Smooth muscle cell (in vitro differentiated cells): ENCODE measurements around the gene MYOCD. TPM values are rescaled to one million over a fixed set of nuclear protein-coding genes. Genes with fewer than 3 reads are reported as not detected.

Source experiments
- DNase-seq: peaks from one replicate; lab custom pipeline; 2025; ENCODE audit not compliant: unreplicated experiment; lab: John Stamatoyannopoulos, UW
- H2AFZ ChIP-seq: fragments of 200-600 bp; sonication (generic); 2 replicates; pipeline ENCODE4 v1.6.0; 2016; ENCODE audit warnings: antibody characterized with exemption, low read depth, mild to moderate bottlenecking
- H3F3A ChIP-seq: fragments of 200-600 bp; sonication (generic); 2 replicates; pipeline ENCODE4 v1.6.0; 2017; ENCODE audit warnings: antibody characterized with exemption, low read depth
- H3K27ac ChIP-seq: fragments of 200-600 bp; sonication (generic); 2 replicates; pipeline ENCODE4 v1.5.1; 2016; ENCODE audit warnings: low read depth, mild to moderate bottlenecking
- H3K27me3 ChIP-seq: fragments of 200-600 bp; sonication (generic); 2 replicates; pipeline ENCODE4 v1.6.1; 2016; ENCODE audit warnings: low read depth, mild to moderate bottlenecking
- H3K36me3 ChIP-seq: fragments of 200-600 bp; sonication (generic); 2 replicates; pipeline ENCODE4 v1.5.1; 2016; ENCODE audit warnings: low read depth
- H3K4me1 ChIP-seq: fragments of 200-600 bp; sonication (generic); 2 replicates; pipeline ENCODE4 v1.5.1; 2016; ENCODE audit warnings: low read depth
- H3K4me2 ChIP-seq: fragments of 200-600 bp; sonication (generic); 2 replicates; pipeline ENCODE4 v1.6.0; 2016; ENCODE audit warnings: mild to moderate bottlenecking
- H3K4me3 ChIP-seq: fragments of 200-600 bp; sonication (generic); 2 replicates; pipeline ENCODE4 v1.5.1; 2016; ENCODE audit warnings: mild to moderate bottlenecking
- H3K79me2 ChIP-seq: fragments of 200-600 bp; sonication (generic); 2 replicates; pipeline ENCODE4 v1.6.0; 2016; ENCODE audit warnings: low read depth, mild to moderate bottlenecking
- H3K9ac ChIP-seq: fragments of 200-600 bp; sonication (generic); 2 replicates; pipeline ENCODE4 v1.6.0; 2016; ENCODE audit warnings: low read depth
- H3K9me3 ChIP-seq: fragments of 200-600 bp; sonication (generic); replicated peaks from 2 replicates; pipeline ENCODE4 v1.5.1; 2016; ENCODE audit warnings: low read depth
- H4K20me1 ChIP-seq: fragments of 200-600 bp; sonication (generic); 2 replicates; pipeline ENCODE4 v1.6.0; 2016; ENCODE audit warnings: low read depth
- WGBS: methylation state at CpG from one replicate; pipeline ENCODE4 v1.1.7; 2016; ENCODE audit warnings: low lambda C conversion rate; 5-methylcytosine and 5-hydroxymethylcytosine counted together
- polyA plus RNA-seq: library from polyadenylated mRNA; unstranded; fragments of >200 nt; fragmentation: Nextera tagmentation; extraction: Ambion mirVana; gene quantifications from 2 replicates; pipeline ENCODE4 v1.2.1, GENCODE V29; 2016
- total RNA-seq: library from RNA; depleted of rRNA; stranded (reverse); fragments of >200 nt; gene quantifications from 2 replicates; pipeline ENCODE4 v1.2.3, GENCODE V29; 2014
- TF ChIP-seq, protein P1 (sequence below): fragments of 200-600 bp; sonication (generic); IDR thresholded peaks from 2 replicates; pipeline ENCODE4 v1.5.1; 2017; ENCODE audit warnings: borderline replicate concordance, mild to moderate bottlenecking, antibody characterized with exemption; ENCODE audit not compliant: insufficient read depth, poor library complexity, severe bottlenecking

Gene MYOCD
- total and polyA plus RNA-seq, 2 experiments from 2014 or later: 0.58 to 1.8 TPM

DNA sequence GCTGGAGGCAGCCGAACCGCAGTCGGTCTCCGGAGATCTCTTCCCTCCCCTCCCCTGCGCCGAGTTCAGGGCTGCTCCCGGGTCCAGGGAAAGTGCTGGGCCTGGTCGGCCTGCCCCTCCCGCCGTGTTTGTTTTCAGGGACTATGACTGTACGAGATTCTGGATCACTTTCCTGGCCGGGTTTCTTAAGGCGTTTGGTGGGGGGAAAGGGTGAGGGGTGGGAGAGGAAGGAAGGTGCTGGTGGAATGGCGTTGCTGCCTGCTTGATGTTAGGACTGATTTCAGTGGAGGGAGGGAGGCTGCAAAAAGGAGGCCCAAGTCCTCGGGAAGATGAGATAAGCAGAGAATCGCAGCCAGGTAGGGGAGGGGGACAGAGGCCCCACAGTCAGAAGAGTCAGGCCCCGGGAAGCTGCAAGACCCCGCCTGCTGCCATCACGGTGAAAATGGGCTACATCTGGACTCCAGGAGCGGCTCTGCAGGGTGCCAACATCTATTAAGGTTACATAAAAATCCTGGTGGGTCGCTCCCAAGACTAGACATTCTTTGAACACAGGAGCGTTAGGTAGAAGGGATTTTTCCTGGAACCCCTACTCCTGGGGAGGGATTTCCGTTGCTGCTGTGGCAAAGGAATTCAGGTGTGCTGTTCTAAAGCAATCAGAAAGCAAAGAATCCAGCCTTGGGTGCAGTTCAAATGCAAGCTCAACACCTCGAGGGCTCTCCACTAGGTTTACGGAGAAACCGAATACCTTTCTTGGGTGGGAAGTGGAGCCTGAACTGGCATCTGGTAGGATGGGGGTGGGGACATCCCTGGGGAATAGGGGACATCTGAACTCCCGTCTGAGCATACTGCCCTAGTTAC is 124.8 kb downstream of the MYOCD start:
- Histone ChIP-seq H3K79me2 (no peaks in the 10 kb centered on the region), H3K27ac (no peak overlapping the region), H3K4me3 (peak overlapping the region; percentile 77), H3F3A (no peaks in the 10 kb centered on the region), H4K20me1 (no peaks in the 10 kb centered on the region), H3K4me1 (no peaks in the 10 kb centered on the region), H3K27me3 (peaks cover 24% of the 10 kb centered on the region), H3K9ac (no peak overlapping the region), H3K36me3 (no peaks in the 10 kb centered on the region), H2AFZ (peak overlapping the region; percentile 91), H3K9me3 (no peaks in the 10 kb centered on the region), H3K4me2 (peak overlapping the region; percentile 96)
- TF ChIP-seq, protein P1, sequence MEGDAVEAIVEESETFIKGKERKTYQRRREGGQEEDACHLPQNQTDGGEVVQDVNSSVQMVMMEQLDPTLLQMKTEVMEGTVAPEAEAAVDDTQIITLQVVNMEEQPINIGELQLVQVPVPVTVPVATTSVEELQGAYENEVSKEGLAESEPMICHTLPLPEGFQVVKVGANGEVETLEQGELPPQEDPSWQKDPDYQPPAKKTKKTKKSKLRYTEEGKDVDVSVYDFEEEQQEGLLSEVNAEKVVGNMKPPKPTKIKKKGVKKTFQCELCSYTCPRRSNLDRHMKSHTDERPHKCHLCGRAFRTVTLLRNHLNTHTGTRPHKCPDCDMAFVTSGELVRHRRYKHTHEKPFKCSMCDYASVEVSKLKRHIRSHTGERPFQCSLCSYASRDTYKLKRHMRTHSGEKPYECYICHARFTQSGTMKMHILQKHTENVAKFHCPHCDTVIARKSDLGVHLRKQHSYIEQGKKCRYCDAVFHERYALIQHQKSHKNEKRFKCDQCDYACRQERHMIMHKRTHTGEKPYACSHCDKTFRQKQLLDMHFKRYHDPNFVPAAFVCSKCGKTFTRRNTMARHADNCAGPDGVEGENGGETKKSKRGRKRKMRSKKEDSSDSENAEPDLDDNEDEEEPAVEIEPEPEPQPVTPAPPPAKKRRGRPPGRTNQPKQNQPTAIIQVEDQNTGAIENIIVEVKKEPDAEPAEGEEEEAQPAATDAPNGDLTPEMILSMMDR: no peak
- WGBS: 13% methylated on average over 25 of the region's 27 CpGs
- DNase-seq: no peak

DNA sequence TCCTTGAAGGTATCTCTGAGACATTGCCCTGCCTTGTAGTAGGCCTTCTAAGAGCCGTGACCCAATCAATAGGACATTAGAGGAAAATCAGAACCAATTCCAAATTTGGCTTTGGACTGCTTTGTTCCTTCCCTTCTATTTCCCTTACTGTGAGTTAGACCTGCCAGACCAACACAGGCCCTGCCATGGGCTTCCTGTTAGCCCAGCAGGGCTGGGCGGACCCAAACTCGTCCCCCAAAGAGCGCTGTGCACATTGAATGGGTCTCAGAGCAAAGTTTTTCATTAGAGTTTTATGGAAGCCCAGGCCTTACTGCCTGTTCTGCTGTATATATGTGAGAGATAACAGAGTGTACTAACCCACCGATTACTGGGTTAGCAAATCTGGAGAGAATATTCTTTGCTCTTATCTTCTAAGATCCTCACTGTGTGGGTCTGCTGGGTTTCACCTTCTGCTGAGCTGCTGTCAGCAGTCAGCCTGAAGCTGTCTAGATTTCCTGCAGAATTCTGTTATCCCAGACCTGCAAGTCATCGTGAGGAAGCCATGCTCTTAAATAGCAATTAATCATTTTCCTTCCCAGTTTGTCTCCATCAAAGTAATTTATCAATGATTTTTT is 129.3 kb downstream of the MYOCD start:
- no peaks in the 10 kb centered on the region for H3K79me2 ChIP-seq
- no peak overlapping the region for H2AFZ ChIP-seq
- H3K36me3 ChIP-seq: no peaks in the 10 kb centered on the region
- H3K4me1 ChIP-seq: no peaks in the 10 kb centered on the region
- H3K27ac ChIP-seq: no peak overlapping the region
- TF ChIP-seq, protein P1: no peak
- no peaks in the 10 kb centered on the region for H3F3A ChIP-seq
- H3K27me3 ChIP-seq: peaks cover 11% of the 10 kb centered on the region
- H3K9me3 ChIP-seq: no peaks in the 10 kb centered on the region
- no peak overlapping the region for H3K4me3 ChIP-seq
- H3K9ac ChIP-seq: no peak overlapping the region
- no peak overlapping the region for H3K4me2 ChIP-seq
- no peaks in the 10 kb centered on the region for H4K20me1 ChIP-seq
- WGBS: 54% methylated on average over 6 of the region's 6 CpGs
- DNase-seq: no peak

DNA sequence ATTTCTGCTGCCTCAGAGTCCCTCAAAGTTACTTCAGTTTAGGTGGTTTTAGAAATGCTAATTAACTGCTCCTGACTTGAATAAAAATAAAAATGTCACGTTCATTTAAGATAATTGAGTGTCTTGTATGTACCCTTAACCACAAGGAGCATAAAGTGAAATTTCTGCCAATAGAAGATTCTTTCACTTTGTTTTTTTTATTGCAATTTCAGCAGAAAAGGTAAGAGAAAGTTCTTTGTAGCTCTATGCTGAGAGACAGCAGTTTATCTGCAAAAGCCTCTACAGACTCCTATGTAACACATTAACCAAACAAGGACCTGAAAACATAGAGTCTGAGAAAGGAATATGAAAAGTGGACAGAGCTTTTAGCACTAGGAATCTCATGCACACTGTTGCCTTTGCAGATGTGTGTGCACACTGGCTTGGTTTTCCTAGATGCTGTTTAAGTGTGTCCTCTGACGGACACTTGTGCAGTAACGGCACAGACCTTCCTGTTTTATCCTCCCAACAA is 135.2 kb downstream of the MYOCD start:
- no peak overlapping the region for H3K9ac ChIP-seq
- H3K36me3 ChIP-seq: no peaks in the 10 kb centered on the region
- H3K9me3 ChIP-seq: no peaks in the 10 kb centered on the region
- no peaks in the 10 kb centered on the region for H3K4me1 ChIP-seq
- H3K79me2 ChIP-seq: no peaks in the 10 kb centered on the region
- no peak for DNase-seq
- H3K27me3 ChIP-seq: no peaks in the 10 kb centered on the region
- H3K27ac ChIP-seq: no peak overlapping the region
- no peak overlapping the region for H3K4me3 ChIP-seq
- H3K4me2 ChIP-seq: no peak overlapping the region
- TF ChIP-seq, protein P1: no peak
- H4K20me1 ChIP-seq: no peaks in the 10 kb centered on the region
- H2AFZ ChIP-seq: no peak overlapping the region
- H3F3A ChIP-seq: no peaks in the 10 kb centered on the region
- 65% methylated on average over 3 of the region's 3 CpGs for WGBS
